Cardiac fibroblast (primary cell): ENCODE data around the gene RYR3.

Experiments
- DNase-seq, 2 donors: peaks; one replicate each; pipeline versions ENCODE4 v3.0.0 to v3.0.0-alpha.2; 2010; ENCODE audit warnings: low read depth in 2 of 2
- H3K4me3 ChIP-seq, 2 donors: replicated peaks in 1 of 2; 1 replicate in 1 of 2; 2 replicates in 1 of 2; pipeline ENCODE4 v1.5.1; 2011; ENCODE audit warnings: low read depth in 2 of 2, low read length in 2 of 2, mild to moderate bottlenecking in 2 of 2, moderate library complexity in 1 of 2
- CTCF ChIP-seq: IDR thresholded peaks from one replicate; pipeline ENCODE4 v1.5.1; 2011; ENCODE audit warnings: low read depth, mild to moderate bottlenecking, low read length, inconsistent platforms

RYR3 gene

DNA sequence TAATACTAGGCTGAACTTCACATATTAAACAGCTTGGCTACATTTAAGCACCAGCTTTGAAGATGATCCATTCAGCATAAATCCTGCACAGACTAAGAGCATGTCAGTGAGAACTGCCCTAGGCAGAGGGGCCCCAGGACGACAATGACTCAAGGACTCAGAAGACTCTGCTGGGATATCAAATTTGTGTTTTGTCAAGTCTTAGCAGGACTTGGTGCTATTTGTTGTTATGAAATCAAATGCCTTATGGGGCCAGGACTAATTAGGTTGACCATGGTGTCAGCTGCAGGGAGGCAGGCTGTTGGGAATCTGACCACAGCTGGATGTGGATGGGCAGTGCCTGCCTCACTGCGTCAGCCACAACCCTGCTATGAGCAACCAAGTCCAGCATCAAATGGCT lies 91.8 kb downstream of the RYR3 start:
- no peak for TF ChIP-seq CTCF
- no peak overlapping the region for H3K4me3 ChIP-seq
- no peak for DNase-seq

DNA sequence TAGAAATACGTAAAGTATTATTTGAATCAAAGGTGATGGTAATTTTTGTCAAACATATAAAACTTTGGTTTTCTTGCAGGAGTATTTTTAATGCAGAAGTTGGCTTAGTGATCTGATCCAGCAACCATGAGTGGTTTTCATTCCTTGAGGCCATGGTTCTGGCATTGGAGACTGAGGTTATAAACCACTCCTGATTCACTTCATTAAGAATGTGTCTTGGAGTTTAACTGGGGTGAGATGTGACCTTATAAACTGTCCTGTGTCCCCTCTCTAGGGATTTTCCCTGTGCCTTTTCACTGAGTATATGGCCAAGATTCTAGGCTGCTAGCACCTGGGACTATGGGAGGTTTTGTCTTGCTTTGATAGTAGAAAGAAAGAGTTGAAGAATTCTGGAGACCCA lies 94.3 kb downstream of the RYR3 start:
- no peak overlapping the region for H3K4me3 ChIP-seq
- DNase-seq = no peak
- TF ChIP-seq CTCF = no peak

DNA sequence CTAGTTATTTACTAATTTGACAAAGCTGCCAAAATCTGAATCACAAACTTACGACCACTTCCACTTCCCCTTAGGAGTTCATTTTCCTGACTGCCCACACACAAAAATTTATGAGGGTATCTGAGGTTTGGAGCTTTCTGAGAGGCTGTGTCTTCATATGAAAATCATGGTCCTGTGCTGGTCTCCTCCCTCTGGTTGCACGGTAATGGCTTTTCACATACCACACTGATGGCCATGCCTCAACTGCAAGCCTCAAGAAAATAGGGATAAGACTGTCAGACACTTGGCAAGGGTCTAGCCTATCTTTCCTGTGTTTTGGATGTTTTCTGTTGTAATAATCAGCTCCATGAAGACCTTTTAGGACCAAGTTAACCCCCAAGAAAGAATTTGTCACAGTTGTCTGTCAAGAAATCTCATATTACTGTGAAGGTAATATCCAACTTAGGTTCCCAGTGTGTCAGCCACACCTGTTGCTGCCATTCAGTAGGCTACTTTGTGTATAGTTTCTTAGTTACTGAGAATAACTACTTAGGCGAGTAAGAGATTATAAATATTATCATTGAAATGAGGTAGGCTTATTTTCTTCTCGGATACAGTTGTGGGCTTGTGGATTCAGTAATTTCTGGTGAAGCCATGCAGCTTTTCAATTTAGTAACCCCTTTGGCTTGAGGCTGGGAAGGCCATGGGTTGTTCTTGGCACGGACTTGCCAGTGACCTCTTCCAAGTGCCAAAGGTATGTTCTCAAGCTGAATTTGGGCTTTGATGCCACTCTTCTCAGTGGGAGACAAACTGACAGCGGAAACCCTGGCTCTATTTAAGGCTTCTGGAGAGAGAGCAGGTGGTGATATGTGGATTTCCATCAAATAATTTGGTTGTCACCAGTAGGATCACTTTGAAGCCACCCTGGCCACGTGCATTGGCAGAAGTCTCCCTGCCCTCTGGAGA lies 101.1 kb downstream of the RYR3 start:
- H3K4me3 ChIP-seq = no peak overlapping the region
- no peak for DNase-seq
- no peak for TF ChIP-seq CTCF

DNA sequence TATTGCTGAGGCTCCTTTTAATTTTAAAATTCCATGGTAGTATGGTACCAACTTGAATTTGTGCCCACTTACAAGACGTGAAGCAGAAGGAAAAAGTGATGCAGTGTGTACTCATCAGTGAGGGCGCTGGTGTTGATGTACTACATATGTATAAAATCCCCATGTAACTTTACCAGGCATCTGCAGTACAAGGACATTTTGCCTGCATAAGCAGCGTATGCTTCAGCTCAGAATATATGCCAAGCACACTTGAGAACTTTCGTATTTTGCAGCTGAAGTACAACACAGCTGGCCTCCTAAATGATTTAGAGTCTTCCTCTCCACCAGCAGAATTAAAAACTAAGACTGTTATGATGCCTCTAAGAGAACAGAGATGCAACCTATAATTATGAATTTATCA lies 108.9 kb downstream of the RYR3 start:
- no peak for DNase-seq
- no peak overlapping the region for H3K4me3 ChIP-seq
- TF ChIP-seq CTCF = no peak

- DNase-seq = no peak
- H3K4me3 ChIP-seq = no peak overlapping the region
- no peak for TF ChIP-seq CTCF
Observed at GRCh38 chr15:33424025-33424424, 113.3 kb downstream of the RYR3 start.

DNA sequence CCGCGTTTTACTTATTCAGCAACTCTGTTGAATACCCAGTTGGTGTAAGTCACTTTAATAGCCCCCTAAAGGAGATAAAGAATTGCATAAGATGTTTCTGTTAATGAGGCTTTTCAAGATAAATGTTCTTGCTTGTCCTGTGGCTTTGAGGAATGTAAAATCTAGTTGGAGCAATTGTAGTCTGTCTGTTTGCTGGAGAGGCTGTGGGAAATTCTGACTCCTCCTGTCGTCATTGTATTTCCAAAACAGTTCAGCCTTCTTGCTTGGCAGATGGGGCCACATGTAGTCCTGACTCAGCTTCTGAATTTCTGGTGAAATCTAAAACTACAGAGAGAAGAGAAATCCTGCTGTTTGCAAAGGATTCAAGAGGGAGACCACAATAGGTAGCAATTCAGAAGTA lies 114.4 kb downstream of the RYR3 start:
- no peak overlapping the region for H3K4me3 ChIP-seq
- no peak for TF ChIP-seq CTCF
- DNase-seq = peak; percentile 9 to 12
